HG03139 (cell line): ENCODE measurements around the gene SEZ6L2.
"Not testable (repeated sequence)": the region's sequence is repeated elsewhere in the genome, so short reads cannot be mapped to it uniquely, and the experiment has no call there.

Experiments used
- ATAC-seq: cut with Tn5 transposase; IDR thresholded peaks from one replicate; pipeline ENCODE4 v1.9.1; 2021; ENCODE audit not compliant: unreplicated experiment

The SEZ6L2 gene

DNA sequence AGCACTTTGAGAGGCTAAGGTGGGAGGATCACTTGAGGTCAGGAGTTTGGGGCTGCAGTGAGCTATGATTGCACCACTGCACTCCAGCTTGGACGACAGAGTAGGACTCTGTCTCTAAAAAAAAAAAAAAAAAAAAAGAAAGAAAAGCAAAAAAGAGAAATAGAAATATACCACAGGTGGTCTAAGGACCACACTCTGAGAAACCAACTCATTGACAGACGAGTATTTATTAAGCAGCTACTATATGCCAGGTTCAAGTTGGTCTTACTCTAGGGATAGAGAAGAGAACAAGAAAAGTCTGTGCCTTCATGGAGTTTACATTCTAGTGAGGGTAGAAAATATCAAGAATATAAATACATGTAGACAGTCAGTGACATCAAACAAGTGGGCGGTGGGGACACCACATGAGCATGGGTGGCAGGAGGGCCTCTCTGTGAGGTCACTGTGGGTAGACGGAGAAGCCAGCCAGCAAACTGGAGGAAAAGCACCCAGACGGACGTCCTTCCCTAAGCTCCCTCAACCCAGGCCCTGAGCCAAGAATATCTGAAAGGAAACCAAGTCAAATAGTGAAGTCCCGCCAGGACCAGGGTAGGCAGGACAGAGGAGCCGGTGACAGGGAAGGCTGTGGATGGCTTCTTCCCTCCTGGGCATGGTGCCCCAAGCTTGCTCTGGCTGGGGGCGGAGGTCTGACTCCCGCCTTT lies 41.1 kb downstream of the SEZ6L2 start:
- ATAC-seq = no peak

DNA sequence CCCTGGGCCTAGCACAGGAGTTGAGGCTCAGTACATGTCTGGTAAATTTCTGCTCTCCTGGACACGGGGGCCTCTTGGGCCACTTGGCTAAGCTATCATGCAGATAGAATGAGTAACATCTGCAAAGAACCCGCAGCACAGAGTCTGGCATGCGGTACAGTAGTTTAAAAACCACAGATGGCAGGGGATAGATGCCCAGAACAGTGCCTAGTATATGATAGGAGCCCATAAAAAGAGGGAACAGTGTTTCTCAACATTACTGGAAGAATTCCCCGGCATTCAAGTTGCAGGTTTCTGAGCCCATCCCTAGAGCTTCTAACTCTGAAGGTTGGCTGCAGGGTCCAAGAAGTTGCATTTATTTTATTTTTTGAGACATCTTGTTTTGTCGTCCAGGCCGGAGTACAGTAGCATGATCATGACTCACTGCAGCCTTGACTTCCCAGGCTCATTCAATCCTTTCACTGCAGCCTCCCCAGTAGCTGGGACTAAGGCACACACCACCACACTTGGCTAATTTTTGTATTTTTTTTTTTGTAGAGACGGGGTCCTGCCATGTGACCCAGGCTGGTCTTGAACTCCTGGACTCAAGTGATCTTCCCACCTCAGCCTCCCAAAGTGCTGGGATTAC lies 42.1 kb downstream of the SEZ6L2 start:
- no peak for ATAC-seq

DNA sequence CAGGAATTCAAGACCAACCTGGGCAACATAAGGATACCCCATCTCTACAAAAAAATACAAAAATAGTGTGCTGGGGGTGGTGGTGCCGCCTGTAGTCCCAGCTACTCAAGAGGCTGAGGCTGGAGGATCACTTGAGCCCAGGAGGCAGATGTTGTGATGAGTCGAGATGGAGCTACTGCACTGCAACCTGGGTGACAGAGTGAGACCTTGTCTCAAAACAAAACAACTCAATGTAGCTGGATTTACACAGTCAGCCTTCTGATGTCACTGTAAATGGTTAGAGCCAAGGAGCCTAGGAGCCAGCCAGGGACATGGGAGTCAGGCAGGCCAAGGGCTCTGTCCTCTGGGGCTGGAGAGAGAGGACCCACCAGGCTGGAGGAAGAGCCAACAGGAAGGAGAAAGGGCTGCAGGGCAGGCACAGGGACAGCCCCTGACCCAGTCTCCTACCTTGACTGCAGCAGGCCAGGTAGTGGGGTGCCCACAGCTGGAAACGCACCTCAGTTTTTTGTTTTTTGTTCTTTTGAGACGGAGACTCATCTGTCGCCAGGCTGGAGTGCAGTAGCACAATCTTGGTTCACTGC lies 44.7 kb downstream of the SEZ6L2 start:
- no peak for ATAC-seq

DNA sequence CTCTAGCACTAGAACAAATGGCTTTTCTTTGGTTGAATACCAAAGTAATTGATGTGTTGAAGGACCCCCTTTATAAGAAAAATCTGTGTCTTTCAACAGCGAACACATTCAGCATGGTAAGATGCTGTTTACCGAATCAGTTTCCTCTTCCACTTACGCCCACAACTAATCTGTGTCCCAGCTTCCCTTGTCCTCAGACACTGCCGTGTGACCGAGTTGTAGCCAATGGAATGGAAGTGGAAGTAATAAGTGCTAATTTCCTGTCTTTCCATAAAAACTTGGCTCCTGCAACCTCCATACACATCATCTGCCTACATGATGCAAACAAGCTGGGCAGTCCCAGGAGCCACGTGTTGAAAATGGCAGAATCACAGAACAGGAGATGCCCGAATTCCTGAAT lies 46.7 kb downstream of the SEZ6L2 start:
- ATAC-seq = no peak

DNA sequence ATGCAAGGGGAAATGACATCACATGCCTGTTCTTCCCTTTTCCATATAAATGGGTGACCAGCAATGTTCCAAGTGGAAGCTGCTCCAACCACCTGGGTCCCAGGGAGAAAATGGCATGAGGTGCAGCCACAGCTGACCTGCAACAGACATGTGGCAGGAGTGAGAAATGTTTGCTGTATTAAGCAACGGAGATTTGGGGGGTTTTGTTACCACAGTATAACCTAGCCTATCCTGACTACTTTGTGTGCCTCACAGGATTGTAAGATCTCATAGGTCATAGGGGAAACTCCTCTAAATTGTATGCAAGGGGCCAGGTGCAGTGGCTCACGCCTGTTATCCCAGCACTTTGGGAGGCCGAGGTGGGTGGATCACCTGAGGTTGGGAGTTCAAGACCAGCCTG lies 48.4 kb downstream of the SEZ6L2 start:
- no peak for ATAC-seq

DNA sequence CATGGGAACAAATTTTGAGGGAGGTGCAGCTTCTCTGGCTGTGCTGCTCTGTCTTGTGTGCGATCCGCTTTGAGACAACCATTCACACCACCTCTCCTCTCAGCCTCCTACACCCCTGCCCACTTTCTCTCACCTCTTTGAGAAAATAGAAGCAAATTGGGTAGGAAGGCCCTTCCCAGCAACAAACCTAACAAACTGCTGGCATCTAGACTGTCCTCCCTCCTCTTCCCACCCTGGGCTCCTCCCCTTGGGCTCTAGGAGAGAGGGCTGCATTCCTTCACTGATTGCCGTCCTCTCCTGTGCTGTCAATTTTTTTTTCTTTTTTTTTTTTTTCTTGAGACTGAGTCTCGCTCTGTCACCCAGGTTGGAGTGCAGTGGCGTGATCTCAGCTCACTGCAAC lies 49.8 kb downstream of the SEZ6L2 start:
- no peak for ATAC-seq

DNA sequence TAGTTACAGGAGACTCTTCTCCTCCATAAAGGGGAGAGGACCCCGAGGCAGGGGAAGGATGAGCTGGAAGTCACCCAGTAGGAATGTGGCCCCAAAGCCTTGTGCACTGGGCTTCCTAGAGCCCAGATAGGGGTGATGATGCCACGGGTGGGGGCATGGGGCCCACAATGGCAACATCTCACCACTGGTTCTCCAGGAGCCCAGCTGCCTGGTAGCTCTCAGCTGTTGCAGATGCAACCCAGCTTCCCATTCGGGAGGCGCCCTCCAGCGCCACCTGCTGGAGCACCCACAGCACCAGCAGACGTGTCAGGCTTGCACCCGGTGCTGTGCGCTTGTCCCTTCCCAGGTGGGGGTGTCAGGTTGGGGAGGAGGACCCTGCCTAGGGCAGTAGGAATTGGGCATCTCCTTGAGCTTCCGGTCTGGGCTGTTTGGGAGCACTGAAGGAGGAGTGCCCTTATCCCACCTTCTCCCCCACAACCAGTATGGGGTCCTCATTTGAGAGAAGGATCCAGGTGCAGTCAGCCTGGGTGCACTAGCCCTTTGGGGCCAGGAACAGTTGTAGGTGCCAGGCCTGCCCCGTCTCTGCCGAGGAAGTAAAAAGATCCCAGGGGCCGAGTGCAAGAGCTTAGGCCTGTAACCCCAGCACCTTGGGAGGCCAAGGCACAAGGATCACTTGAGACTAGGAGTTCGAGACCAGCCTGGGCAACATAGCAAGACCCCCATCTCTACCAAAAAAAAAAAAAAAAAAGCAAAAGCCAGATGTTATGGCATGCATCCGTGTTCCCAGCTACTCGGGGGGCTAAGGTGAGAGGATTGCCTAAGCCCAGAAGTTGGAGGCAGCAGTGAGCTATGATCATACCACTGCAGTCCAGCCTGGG lies 50.7 kb downstream of the SEZ6L2 start:
- no peak for ATAC-seq

DNA sequence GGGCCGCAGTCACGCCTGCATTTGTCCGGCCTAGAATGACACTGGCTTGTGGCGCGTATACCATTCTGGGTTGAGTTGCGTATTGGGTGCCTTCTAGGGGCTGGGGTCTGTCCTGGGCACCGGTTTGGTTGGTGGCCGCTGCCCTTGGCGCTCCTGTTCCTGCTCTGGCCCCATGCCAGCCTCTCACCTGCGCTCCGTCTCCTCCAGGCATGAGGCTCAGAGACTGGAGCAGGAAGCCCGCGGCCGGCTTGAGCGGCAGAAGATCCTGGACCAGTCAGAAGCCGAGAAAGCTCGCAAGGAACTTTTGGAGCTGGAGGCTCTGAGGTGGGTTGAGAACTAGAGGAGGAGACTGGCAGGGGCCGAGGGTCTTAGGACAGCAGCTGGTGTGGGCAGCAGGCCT lies 53.7 kb downstream of the SEZ6L2 start:
- no peak for ATAC-seq

DNA sequence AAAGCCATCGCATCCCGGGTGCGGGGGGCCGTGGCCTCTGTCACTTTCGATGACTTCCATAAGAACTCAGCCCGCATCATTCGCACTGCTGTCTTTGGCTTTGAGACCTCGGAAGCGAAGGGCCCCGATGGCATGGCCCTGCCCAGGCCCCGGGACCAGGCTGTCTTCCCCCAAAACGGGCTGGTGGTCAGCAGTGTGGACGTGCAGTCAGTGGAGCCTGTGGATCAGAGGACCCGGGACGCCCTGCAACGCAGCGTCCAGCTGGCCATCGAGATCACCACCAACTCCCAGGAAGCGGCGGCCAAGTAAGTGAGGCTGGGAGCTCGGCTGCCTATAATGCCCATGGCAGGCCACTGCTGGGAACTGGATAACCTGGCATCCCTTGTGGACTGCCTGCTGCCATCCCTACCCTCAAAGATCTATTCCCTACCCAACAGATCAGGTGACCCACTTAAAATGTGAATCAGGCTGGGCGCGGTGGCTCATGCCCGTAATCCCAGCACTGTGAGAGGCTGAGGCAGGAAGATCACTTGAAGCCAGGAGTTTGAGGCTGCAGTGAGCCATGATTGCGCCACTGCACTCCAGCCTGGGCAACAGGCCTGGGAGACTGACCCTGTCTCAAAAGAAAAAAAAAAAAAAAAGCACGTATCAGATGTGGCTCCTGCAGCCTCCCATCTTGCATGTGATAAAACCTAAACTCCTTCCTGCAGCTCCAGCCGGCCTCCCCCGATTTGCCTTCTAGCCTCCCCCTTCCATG lies 54.6 kb downstream of the SEZ6L2 start:
- no peak for ATAC-seq

DNA sequence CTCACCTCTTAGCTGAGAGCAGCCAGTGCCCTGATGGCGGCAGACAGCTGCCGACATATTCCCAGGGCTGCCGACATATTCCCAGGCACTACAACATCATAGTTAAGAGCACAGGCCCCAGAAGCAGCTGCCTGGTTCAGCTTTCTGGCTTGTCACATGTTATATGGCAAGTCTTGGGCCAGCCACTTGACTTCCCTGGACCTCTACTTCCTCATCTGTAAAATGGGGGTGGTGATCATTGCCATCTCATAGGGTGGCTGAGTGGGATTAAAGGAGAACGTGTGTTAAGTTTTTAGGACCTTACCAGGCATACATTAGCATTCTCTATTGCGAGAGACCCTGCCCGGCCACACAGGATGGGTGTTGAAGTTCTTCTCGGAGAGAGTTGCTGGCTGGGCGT lies 55.4 kb downstream of the SEZ6L2 start:
- ATAC-seq = no peak

DNA sequence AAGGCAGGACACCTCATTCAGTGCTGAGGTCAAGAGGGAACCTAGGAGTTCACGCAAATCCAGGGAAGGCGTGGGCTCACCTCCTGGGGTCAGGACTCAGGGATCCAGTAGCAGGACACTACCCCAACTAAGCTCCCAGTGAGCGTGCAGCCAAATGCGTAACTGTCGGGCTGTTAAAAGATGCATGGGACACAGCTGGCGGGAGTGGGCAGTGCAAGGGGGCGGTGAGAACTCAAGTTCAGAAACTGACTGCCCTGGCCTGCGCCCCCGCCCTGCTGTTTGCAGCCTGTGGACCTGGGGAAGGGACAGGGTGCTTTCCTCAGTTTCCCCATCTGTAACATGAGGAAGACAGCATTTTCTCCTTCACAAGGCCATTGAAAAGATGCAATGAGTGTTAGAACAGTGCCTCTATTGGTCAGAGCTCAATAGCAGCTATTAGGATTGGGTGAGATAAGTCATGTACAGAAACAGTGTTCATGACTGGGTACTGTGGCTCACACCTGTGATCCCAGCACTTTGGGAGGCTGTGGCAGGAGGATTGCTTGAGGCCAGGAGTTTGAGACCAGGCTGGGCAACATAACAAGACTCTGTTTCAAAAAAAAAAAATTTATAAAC lies 56.5 kb downstream of the SEZ6L2 start:
- ATAC-seq = no peak

DNA sequence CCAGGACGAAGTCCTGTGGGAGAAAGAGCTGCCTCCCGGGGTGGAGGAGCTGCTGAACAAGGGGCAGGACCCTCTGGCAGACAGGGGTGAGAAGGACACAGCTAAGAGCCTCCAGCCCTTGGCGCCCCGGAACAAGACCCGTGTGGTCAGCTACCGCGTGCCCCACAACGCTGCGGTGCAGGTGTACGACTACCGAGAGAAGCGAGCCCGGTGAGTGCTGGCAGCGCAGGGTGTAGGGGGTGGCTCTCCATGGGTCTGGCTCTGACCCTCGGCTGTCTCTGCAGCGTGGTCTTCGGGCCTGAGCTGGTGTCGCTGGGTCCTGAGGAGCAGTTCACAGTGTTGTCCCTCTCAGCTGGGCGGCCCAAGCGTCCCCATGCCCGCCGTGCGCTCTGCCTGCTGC lies 57.7 kb downstream of the SEZ6L2 start:
- no peak for ATAC-seq

DNA sequence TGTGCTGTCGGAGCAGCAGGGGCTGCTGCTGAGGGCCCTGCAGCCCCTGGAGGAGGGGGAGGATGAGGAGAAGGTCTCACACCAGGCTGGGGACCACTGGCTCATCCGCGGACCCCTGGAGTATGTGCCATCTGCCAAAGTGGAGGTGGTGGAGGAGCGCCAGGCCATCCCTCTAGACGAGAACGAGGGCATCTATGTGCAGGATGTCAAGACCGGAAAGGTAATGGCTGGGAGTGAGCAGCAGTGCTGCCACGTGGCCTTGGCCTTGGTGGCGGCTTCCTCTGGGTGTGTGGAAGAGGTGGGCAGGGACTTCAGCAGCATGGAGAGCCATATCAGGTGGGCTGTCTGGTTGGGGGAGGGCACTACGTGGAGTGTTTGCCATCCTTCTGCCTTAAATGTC lies 59.1 kb downstream of the SEZ6L2 start:
- no peak for ATAC-seq

DNA sequence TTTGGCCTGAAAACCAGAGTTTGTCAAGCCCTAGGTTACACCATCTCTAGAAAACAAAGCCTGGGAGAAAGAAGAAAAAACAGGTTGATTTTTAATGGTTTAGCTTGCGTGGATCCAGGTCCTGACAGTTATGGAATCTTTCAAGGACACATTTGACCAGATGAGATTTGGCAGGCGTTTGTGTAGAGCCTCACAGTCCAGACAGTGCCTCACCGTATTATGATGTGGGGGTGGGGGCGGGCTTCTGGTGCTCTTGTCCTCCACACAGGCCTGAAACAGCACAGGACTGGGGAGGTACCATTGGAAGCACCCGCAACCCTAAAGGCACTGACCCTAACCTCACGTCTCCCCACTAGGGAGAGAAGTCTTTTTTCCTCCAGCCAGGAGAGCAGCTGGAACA lies 59.5 kb downstream of the SEZ6L2 start:
- ATAC-seq = no peak

DNA sequence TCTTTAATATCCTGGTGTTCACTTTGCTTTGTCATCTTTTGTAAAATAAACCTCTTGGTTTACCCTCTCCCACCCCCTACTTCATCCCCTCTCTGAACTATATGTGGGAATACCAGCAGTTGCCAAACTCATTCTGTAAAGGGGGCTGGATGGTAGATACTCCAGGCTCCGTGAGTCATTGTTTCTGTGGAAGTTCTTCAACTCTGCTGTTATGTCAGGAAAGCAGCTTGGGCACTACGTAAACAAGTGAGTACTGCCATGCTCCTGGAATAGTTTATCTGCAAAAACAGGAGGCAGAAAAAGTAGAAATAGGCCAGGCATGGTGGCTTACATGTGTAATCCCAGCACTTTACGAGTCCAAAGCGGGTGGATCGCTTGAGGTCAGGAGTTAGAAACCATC lies 61.5 kb downstream of the SEZ6L2 start:
- ATAC-seq = no peak

DNA sequence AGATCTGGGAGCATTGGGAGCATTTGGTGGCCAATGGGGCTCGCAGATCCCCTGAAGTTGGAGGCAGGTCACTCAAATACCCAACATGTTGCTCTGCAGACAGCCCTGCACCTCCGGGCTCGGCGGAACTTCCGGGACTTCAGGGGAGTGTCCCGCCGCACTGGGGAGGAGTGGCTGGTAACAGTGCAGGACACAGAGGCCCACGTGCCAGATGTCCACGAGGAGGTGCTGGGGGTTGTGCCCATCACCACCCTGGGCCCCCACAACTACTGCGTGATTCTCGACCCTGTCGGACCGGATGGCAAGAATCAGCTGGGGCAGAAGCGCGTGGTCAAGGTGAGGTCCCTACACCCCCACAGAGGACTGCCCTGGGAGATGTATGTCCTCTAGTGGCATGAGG lies 62.7 kb downstream of the SEZ6L2 start:
- ATAC-seq = no peak

DNA sequence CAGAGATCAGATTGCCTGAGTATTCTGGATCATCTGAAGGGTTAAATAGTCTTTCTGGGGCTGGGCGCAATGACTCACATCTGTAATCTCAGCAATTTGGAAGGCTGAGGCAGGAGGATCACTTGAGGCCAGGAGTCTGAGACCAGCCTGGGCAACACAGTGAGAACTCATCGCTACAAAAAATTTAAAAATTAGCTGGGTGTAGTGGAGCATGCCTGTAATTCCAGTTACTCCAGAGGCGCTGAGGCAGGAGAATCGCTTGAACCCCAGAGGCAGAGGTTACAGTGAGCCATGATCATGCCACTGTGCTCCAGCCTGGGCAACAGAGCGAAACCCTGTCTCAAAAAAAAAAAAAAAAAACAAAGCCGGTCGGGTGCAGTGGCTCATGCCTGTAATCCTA lies 63.4 kb downstream of the SEZ6L2 start:
- no peak for ATAC-seq

DNA sequence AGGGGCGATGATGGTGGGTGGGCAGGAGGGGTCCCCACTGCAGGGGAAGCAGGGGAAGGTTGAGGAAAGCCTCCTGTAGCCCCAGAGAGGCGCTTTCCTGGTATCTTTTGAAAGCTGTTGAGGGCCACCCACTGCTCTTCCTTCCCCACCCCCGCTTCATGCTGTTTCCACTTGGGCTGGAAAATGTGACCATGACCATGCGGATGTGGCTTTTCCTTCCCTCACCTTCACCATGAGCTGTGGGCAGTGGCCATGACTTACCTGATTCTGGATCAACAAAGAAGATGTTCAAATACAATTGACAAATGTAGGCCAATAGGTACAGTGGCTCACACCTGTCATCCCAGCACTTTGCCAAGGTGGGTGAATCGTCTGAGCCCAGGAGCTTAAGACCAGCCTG lies 65.3 kb downstream of the SEZ6L2 start:
- no peak for ATAC-seq

DNA sequence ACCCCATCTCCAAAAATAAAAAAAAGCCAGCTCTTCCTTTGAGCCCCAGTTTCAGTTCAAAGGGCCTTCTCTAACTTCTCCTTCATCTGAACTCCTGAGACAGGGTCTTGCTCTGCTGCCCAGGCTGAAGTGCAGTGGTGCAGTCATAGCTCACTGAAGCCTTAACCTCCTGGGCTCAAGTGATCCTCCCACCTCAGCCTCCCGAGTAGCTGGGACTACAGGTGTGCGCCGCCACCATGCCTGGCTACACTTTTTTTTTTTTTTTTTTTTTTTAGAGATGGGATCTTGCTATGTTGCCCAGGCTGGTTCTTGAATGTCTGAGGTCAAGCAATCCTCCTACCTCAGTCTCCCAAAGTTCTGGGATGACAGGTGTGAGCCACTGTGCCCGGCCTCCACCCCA lies 66.1 kb downstream of the SEZ6L2 start:
- not testable (repeated sequence) for ATAC-seq

DNA sequence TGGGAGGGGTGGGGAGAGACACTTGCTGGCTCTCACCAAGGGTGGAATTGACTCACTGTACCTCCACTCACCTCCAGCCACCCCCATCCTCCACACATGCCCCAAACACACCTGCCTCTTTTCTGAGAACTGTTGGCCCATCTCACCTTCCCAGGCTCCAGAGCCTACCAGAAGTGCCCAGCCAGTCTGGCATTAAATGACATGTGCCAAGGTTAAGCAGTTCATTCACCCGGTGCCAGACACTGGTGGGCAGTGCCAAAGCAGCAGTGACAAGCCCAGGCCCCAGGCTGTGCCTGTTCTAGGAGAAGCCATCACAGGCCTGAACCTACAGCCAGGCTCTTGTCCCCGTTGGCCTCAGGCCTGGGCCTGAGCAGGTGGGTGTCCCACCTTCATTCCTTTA lies 67.9 kb downstream of the SEZ6L2 start:
- no peak for ATAC-seq

DNA sequence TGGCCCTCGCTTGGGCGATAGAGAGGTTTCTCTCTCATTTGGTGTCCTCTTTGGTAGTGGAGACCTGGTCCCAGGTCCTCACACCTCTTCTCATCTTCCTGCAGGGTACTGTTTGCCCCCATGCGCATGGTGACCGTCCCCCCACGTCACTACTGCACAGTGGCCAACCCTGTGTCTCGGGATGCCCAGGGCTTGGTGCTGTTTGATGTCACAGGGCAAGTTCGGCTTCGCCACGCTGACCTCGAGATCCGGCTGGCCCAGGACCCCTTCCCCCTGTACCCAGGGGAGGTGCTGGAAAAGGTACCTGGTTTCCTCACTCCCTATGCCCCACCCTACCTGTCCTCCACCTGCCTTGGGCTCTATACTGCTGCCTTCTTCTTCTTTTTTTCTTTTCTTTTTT lies 68.6 kb downstream of the SEZ6L2 start:
- ATAC-seq = no peak
